GM21825 (cell line): Measurements from ENCODE around the gene USP35.
"Not testable (repeated sequence)": the region's sequence is repeated elsewhere in the genome, so short reads cannot be mapped to it uniquely, and the experiment has no call there.

Experiments used
- ATAC-seq: cut with Tn5 transposase; IDR thresholded peaks from one replicate; pipeline ENCODE4 v1.9.1; 2021; ENCODE audit warnings: mild to moderate bottlenecking, moderate library complexity; ENCODE audit not compliant: unreplicated experiment

The USP35 gene

GRCh38 chr11:78231962-78232501 is 43.3 kb downstream of the USP35 start:
- ATAC-seq, result no peak

GRCh38 chr11:78233046-78233445 is 44.3 kb downstream of the USP35 start:
- not testable (repeated sequence) for ATAC-seq

GRCh38 chr11:78234006-78234405 is 45.3 kb downstream of the USP35 start:
- ATAC-seq, result no peak

GRCh38 chr11:78237293-78238046 is 48.8 kb downstream of the USP35 start:
- ATAC-seq, result no peak

GRCh38 chr11:78239781-78240180 is 51.1 kb downstream of the USP35 start:
- no peak for ATAC-seq

- no peak for ATAC-seq
Measured at GRCh38 chr11:78241475-78241874, 52.8 kb downstream of the USP35 start.

GRCh38 chr11:78244080-78244479 is 55.4 kb downstream of the USP35 start:
- no peak for ATAC-seq

GRCh38 chr11:78244546-78245255 is 56.0 kb downstream of the USP35 start:
- no peak for ATAC-seq

- no peak for ATAC-seq
Measured at GRCh38 chr11:78248191-78248590, 59.5 kb downstream of the USP35 start.

GRCh38 chr11:78248903-78249302 is 60.2 kb downstream of the USP35 start:
- no peak for ATAC-seq

GRCh38 chr11:78250099-78250498 is 61.4 kb downstream of the USP35 start:
- no peak for ATAC-seq

GRCh38 chr11:78251083-78251775 is 62.5 kb downstream of the USP35 start:
- no peak for ATAC-seq

GRCh38 chr11:78253797-78254196 is 65.1 kb downstream of the USP35 start:
- no peak for ATAC-seq

- ATAC-seq, result no peak
Measured at GRCh38 chr11:78254268-78254667, 65.5 kb downstream of the USP35 start.

GRCh38 chr11:78255919-78256318 is 67.2 kb downstream of the USP35 start:
- ATAC-seq, result no peak

GRCh38 chr11:78256962-78257361 is 68.2 kb downstream of the USP35 start:
- ATAC-seq, result no peak

GRCh38 chr11:78257654-78258053 is 68.9 kb downstream of the USP35 start:
- no peak for ATAC-seq

GRCh38 chr11:78259777-78260487 is 71.2 kb downstream of the USP35 start:
- ATAC-seq, result no peak

GRCh38 chr11:78261367-78261766 is 72.6 kb downstream of the USP35 start:
- no peak for ATAC-seq

GRCh38 chr11:78261828-78262227 is 73.1 kb downstream of the USP35 start:
- no peak for ATAC-seq

GRCh38 chr11:78262238-78262637 is 73.5 kb downstream of the USP35 start:
- no peak for ATAC-seq
